Measurements from ENCODE around the gene BOD1L1. TPM values are rescaled to one million over a fixed set of nuclear protein-coding genes. Genes with fewer than 3 reads are reported as not detected.

The BOD1L1 gene
- total RNA-seq, 6 donors from 2014 or later: 33.1 to 88.0 (median 37.9) TPM

DNA sequence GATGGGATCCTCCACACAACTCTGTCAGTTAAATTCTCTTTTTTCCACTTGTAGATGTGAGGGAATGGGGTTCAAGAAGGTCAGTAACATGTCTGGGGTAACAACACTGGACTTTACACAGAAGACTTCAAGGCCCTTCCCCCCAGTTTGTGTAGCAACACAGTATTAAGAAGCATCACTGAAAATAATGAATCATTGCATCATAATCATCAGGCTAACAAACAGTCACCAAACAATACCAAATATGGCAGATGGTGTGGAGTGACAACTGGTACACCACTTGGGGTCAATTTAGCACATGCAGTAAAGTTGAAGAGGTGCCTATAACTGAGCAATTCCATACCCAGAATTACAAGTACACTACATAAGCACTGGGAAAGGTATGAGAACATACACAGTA, 38.6 kb downstream of the BOD1L1 start:
- no peak for ATAC-seq (ENCODE audit: low FRiP score in 2 of 2)
- Histone ChIP-seq H3K36me3 (peaks cover 45 to 100% (median 56%) of the 10 kb centered on the region in 4 donors), H3K4me1 (no peaks in the 10 kb centered on the region), H3K4me3 (no peak overlapping the region), H3K27me3 (no peaks in the 10 kb centered on the region), H3K9me3 (no peaks in the 10 kb centered on the region), H3K27ac (no peak overlapping the region)
- TF ChIP-seq, protein P1, sequence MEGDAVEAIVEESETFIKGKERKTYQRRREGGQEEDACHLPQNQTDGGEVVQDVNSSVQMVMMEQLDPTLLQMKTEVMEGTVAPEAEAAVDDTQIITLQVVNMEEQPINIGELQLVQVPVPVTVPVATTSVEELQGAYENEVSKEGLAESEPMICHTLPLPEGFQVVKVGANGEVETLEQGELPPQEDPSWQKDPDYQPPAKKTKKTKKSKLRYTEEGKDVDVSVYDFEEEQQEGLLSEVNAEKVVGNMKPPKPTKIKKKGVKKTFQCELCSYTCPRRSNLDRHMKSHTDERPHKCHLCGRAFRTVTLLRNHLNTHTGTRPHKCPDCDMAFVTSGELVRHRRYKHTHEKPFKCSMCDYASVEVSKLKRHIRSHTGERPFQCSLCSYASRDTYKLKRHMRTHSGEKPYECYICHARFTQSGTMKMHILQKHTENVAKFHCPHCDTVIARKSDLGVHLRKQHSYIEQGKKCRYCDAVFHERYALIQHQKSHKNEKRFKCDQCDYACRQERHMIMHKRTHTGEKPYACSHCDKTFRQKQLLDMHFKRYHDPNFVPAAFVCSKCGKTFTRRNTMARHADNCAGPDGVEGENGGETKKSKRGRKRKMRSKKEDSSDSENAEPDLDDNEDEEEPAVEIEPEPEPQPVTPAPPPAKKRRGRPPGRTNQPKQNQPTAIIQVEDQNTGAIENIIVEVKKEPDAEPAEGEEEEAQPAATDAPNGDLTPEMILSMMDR (IDR thresholded peaks at IDR 0.05): no peak
- TF ChIP-seq POLR2A (IDR thresholded peaks at IDR 0.05): no peak
- no peak for DNase-seq

DNA sequence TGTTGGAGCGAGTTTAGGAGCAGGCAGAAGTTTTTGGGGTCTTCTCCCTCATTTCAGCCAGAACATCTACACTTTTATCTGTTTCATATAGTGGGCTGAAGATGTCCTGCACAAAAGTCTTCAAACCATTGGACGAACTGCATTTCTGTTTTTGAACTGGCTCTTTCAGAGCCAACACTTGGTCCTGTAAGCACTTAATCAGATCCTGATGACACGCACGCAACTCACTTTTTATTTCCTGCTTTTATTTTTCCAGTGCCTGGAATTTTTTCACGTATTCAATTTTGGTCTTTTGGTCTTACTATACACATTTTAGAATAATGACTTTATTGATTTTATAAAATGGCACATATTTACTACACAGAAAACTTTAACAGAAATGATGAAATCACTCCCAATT, 43.0 kb downstream of the BOD1L1 start:
- DNase-seq (no peak), ATAC-seq (ENCODE audit: low FRiP score in 2 of 2) (no peak)
- no peaks in the 10 kb centered on the region for H3K27me3 ChIP-seq
- 95 to 97% methylated on average over 5 of the region's 5 CpGs for WGBS, 2 donors
- peaks cover 35 to 100% (median 58%) of the 10 kb centered on the region in 4 donors for H3K36me3 ChIP-seq
- H3K4me1 ChIP-seq: no peaks in the 10 kb centered on the region
- H3K27ac ChIP-seq: no peak overlapping the region
- H3K4me3 ChIP-seq: no peak overlapping the region
- TF ChIP-seq POLR2A (IDR thresholded peaks at IDR 0.05) (no peak), EP300 (IDR thresholded peaks at IDR 0.05) (no peak), POLR2AphosphoS5 (IDR thresholded peaks at IDR 0.05) (no peak)
- TF ChIP-seq, protein P1 (IDR thresholded peaks at IDR 0.05): no peak
- H3K9me3 ChIP-seq: no peaks in the 10 kb centered on the region

GRCh38 chr4:13580036-13580435, 47.5 kb downstream of the BOD1L1 start:
- ATAC-seq (ENCODE audit: low FRiP score in 2 of 2) (no peak), DNase-seq (no peak)
- Histone ChIP-seq H3K27ac (no peak overlapping the region), H3K9me3 (no peaks in the 10 kb centered on the region), H3K4me1 (no peaks in the 10 kb centered on the region), H3K36me3 (peaks cover 36 to 100% (median 59%) of the 10 kb centered on the region in 4 donors), H3K4me3 (no peak overlapping the region), H3K27me3 (no peaks in the 10 kb centered on the region)
- no peak for TF ChIP-seq EP300 (IDR thresholded peaks at IDR 0.05)
- no peak for TF ChIP-seq POLR2AphosphoS5 (IDR thresholded peaks at IDR 0.05)
- TF ChIP-seq POLR2A (IDR thresholded peaks at IDR 0.05): no peak
- TF ChIP-seq, protein P1 (IDR thresholded peaks at IDR 0.05): no peak
- 80 to 100% methylated on average over 2 of the region's 2 CpGs for WGBS, 2 donors

- no peaks in the 10 kb centered on the region for H3K9me3 ChIP-seq
- H3K36me3 ChIP-seq: peaks cover 35 to 97% (median 68%) of the 10 kb centered on the region in 4 donors
- ATAC-seq (ENCODE audit: low FRiP score in 2 of 2) (no peak), DNase-seq (no peak)
- H3K4me1 ChIP-seq: no peaks in the 10 kb centered on the region
- no peak for TF ChIP-seq EP300 (IDR thresholded peaks at IDR 0.05)
- TF ChIP-seq POLR2A (IDR thresholded peaks at IDR 0.05): no peak
- TF ChIP-seq POLR2AphosphoS5 (IDR thresholded peaks at IDR 0.05): no peak
- TF ChIP-seq, protein P1 (IDR thresholded peaks at IDR 0.05): no peak
- no peak overlapping the region for H3K4me3 ChIP-seq
- no peaks in the 10 kb centered on the region for H3K27me3 ChIP-seq
- no peak overlapping the region for H3K27ac ChIP-seq
- 97 to 99% methylated on average over 3 of the region's 3 CpGs for WGBS, 2 donors
Observed at GRCh38 chr4:13577660-13578059, 49.9 kb downstream of the BOD1L1 start.

GRCh38 chr4:13570916-13571315, 56.6 kb downstream of the BOD1L1 start:
- Histone ChIP-seq H3K27me3 (no peaks in the 10 kb centered on the region), H3K36me3 (peaks cover 14 to 83% (median 48%) of the 10 kb centered on the region in 4 donors), H3K27ac (no peak overlapping the region), H3K9me3 (no peaks in the 10 kb centered on the region), H3K4me3 (no peak overlapping the region), H3K4me1 (no peaks in the 10 kb centered on the region)
- ATAC-seq (ENCODE audit: low FRiP score in 2 of 2): no peak
- TF ChIP-seq POLR2AphosphoS5 (IDR thresholded peaks at IDR 0.05): no peak
- TF ChIP-seq EP300 (IDR thresholded peaks at IDR 0.05): no peak
- no peak for TF ChIP-seq POLR2A (IDR thresholded peaks at IDR 0.05)
- DNase-seq: no peak
- WGBS, 2 donors: 78 to 82% methylated on average over 2 of the region's 2 CpGs

All from upper lobe of left lung (tissue), 6 donors.